A375 (cell line): ENCODE measurements around the gene SPATA12. TPM values are rescaled to one million over a fixed set of nuclear protein-coding genes. Genes with fewer than 3 reads are reported as not detected.

Experiments
- total RNA-seq: library from RNA; depleted of rRNA; stranded (reverse); fragments of >200 nt; shearing (Covaris generic); gene quantifications from 2 replicates; pipeline ENCODE4 v1.2.3, GENCODE V29; 2014; rRNA removed

SPATA12 gene
- 0.29 TPM in 1 of 2 replicates, not detected in the other for total RNA-seq

GRCh38 chr3:57060089-57060821 lies at the start of gene SPATA12:
Gene SPATA12, plus strand, starts transcription at chr3:57060664. Its CDS starts 13,031 bp downstream, at chr3:57073695.

Other genes starting within 250 kb of the SPATA12 start
- gene IL17RD, start 104.7 kb downstream of the SPATA12 start, total RNA-seq: 2.0 TPM in 2 replicates
- 0.80 and 1.9 TPM in 2 replicates for gene HESX1, start 139.3 kb downstream of the SPATA12 start, total RNA-seq
- 29.6 and 33.3 TPM in 2 replicates for gene APPL1, start 167.1 kb downstream of the SPATA12 start, total RNA-seq
- gene ASB14, start 232.0 kb downstream of the SPATA12 start, total RNA-seq: not detected in 2 replicates